ENCODE measurements around the gene SACM1L. TPM values are rescaled to one million over a fixed set of nuclear protein-coding genes. Genes with fewer than 3 reads are reported as not detected.

Gene SACM1L
- total RNA-seq, 2 donors from 2014 or later: 53.1 to 53.9 TPM

- intact Hi-C loops (cut with DNase I, micrococcal nuclease): no loop called here
- DNase-seq (no peak), ATAC-seq (no peak)
Observed at GRCh38 chr3:45793482-45794176, 104.4 kb downstream of the SACM1L start.

- ATAC-seq: no peak
- intact Hi-C loops (cut with DNase I, micrococcal nuclease): no loop called here
- DNase-seq: no peak
Observed at GRCh38 chr3:45794177-45794560, 105.0 kb downstream of the SACM1L start.

- ATAC-seq (no peak), DNase-seq (no peak)
- intact Hi-C loops (cut with DNase I, micrococcal nuclease): no loop called here
Observed at GRCh38 chr3:45794660-45795059, 105.5 kb downstream of the SACM1L start.

Other genes with a start within 250 kb of the SACM1L start
- gene LIMD1, start 94.6 kb upstream of the SACM1L start, total RNA-seq: 10 to 100 TPM; 35.0 to 42.6 TPM
- 10 to 100 TPM in 1 of 2 donors, 1 to 10 TPM in 1; 2.4 to 11.8 TPM for gene SLC6A20, start 107.1 kb downstream of the SACM1L start, total RNA-seq
- gene LZTFL1, start 152.7 kb downstream of the SACM1L start, total RNA-seq: 10 to 100 TPM in 1 of 2 donors, 1 to 10 TPM in 1; 9.8 to 11.2 TPM
- gene CCR9, start 197.1 kb downstream of the SACM1L start, total RNA-seq: under 1 TPM; 0.12 to 0.34 TPM

Data from left colon (tissue), 2 donors.